Measurements from ENCODE around the gene ARHGAP26.

DNA sequence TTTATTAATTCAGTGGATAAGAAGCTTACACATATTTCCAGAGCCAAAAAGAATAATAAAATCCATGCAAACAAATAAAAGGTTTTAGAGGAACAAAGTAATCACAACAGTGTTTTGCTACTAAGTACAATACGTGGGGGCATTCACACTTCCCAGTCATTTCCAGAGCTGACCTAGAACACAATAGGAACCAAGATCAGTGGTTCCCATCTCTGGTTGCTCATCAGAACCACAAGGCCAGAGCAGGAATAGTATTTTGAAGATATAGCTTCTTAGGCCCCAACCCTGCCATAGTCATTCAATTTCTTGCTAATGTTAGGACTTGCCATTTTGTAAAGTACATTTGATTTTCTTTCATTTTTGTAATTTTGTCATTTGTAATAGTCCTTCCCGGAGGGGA lies 417.9 kb downstream of the ARHGAP26 start:
- TF ChIP-seq, protein P1, sequence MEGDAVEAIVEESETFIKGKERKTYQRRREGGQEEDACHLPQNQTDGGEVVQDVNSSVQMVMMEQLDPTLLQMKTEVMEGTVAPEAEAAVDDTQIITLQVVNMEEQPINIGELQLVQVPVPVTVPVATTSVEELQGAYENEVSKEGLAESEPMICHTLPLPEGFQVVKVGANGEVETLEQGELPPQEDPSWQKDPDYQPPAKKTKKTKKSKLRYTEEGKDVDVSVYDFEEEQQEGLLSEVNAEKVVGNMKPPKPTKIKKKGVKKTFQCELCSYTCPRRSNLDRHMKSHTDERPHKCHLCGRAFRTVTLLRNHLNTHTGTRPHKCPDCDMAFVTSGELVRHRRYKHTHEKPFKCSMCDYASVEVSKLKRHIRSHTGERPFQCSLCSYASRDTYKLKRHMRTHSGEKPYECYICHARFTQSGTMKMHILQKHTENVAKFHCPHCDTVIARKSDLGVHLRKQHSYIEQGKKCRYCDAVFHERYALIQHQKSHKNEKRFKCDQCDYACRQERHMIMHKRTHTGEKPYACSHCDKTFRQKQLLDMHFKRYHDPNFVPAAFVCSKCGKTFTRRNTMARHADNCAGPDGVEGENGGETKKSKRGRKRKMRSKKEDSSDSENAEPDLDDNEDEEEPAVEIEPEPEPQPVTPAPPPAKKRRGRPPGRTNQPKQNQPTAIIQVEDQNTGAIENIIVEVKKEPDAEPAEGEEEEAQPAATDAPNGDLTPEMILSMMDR (IDR thresholded peaks at IDR 0.05), result no peak
- TF ChIP-seq POLR2A (IDR thresholded peaks at IDR 0.05), result no peak
